ENCODE measurements around the gene JAZF1.

- TF ChIP-seq SUZ12 (IDR thresholded peaks at IDR 0.05; ENCODE audit: extremely low read depth, insufficient read depth, insufficient read length) (no peak), YY1 (IDR thresholded peaks at IDR 0.05; ENCODE audit: insufficient read depth, insufficient read length) (no peak), ZNF274 (IDR thresholded peaks at IDR 0.05; ENCODE audit: low read depth, low read length) (no peak)
Observed at GRCh38 chr7:28224675-28225074, 44.1 kb upstream of the JAZF1 start.
